K562 (cell line): ENCODE results near the gene ZNF584. TPM values are rescaled to one million over a fixed set of nuclear protein-coding genes. Genes with fewer than 3 reads are reported as not detected.
A peak's percentile ranks its signal among the peaks of the same experiment; 100 is the strongest.

ENCODE experiments used
- BCLAF1 ChIP-seq, 2 experiments: fragments of 450-650 bp in 1 of 2; IDR thresholded peaks; 2 replicates each; pipeline ENCODE4 v1.6.1; 2011 to 2017; ENCODE audit warnings: low read depth in 2 of 2, antibody characterized with exemption in 1 of 2, borderline replicate concordance in 1 of 2, low read length in 1 of 2, mild to moderate bottlenecking in 1 of 2, mixed read lengths in 1 of 2; ENCODE audit not compliant: control insufficient read depth in 1 of 2
- CBX3 ChIP-seq, 2 experiments: IDR thresholded peaks; 1 replicate in 1 of 2; 2 replicates in 1 of 2; pipeline ENCODE4 v1.6.1; 2012; ENCODE audit warnings: inconsistent platforms in 2 of 2, low read length in 2 of 2, borderline replicate concordance in 1 of 2, control low read depth in 1 of 2
- COPS2 ChIP-seq: fragments of 450-650 bp; conservative IDR thresholded peaks from 2 replicates; pipeline ENCODE4 v1.6.1; 2016; ENCODE audit warnings: mild to moderate bottlenecking, moderate library complexity
- EGR1 ChIP-seq: fragments of 450-650 bp; conservative IDR thresholded peaks from 2 replicates; pipeline ENCODE4 v1.6.1; 2017; ENCODE audit warnings: mild to moderate bottlenecking
- ELF4 ChIP-seq: fragments of 450-650 bp; formaldehyde crosslinking; IDR thresholded peaks from 2 replicates; pipeline ENCODE4 v1.4.0; 2022; ENCODE audit warnings: missing genetic modification characterization
- FOXP1 ChIP-seq: sonication (generic); formaldehyde crosslinking; IDR thresholded peaks from 2 replicates; pipeline ENCODE4 v1.8.0; 2022; ENCODE audit warnings: mild to moderate bottlenecking, missing genetic modification reagents
- GATAD2A ChIP-seq: fragments of 450-650 bp; IDR thresholded peaks from 2 replicates; pipeline ENCODE4 v1.6.1; 2017
- L3MBTL2 ChIP-seq: fragments of 450-650 bp; IDR thresholded peaks from 2 replicates; pipeline ENCODE4 v1.6.1; 2016; ENCODE audit warnings: mild to moderate bottlenecking, moderate library complexity
- PML ChIP-seq: IDR thresholded peaks from 2 replicates; pipeline ENCODE4 v1.6.1; 2012; ENCODE audit warnings: low read length, inconsistent platforms
- TFE3 ChIP-seq: fragments of 450-650 bp; formaldehyde crosslinking; IDR thresholded peaks from 2 replicates; pipeline ENCODE4 v1.4.0; 2020; ENCODE audit warnings: mild to moderate bottlenecking, mixed read lengths
- TGIF2 ChIP-seq: sonication (generic); formaldehyde crosslinking; IDR thresholded peaks from 2 replicates; pipeline ENCODE4 v1.8.1; 2022; ENCODE audit warnings: mild to moderate bottlenecking, missing genetic modification reagents, moderate library complexity
- polyA plus RNA-seq, 8 experiments: library from polyadenylated mRNA; depleted of rRNA in 4 of 8; stranded (reverse) in 5 of 8; unstranded in 3 of 8; fragments of >200 nt; fragmentation: Nextera tagmentation in 2 of 8; fragmentation: Illumina TruSeq in 1 of 8; extraction: Ambion mirVana in 2 of 8; extraction: Trizol in 1 of 8; gene quantifications; 2 replicates each; pipeline versions ENCODE4 v1.2.1 to v1.2.3, GENCODE V29; 2011 to 2014; ENCODE audit warnings: inconsistent platforms in 1 of 8, missing spikeins in 1 of 8
- total RNA-seq, 7 experiments: library from RNA; depleted of rRNA in 6 of 7; stranded (reverse); fragments of >200 nt in 6 of 7; fragmentation: Illumina TruSeq in 2 of 7; extraction: Trizol in 2 of 7; gene quantifications; 2 replicates each; pipeline versions ENCODE4 v1.2.1 to v1.2.3, GENCODE V29; 2011 to 2021; ENCODE audit warnings: low replicate concordance in 1 of 7
- TF ChIP-seq, protein P1 (sequence below), 3 experiments: fragments of 200-800 bp in 1 of 3; fragments of 250-450 bp in 1 of 3; fragments of 450-650 bp in 1 of 3; sonication (Bioruptor Pico) in 1 of 3; sonication (Bioruptor generic) in 1 of 3; formaldehyde crosslinking in 1 of 3; IDR thresholded peaks; 2 replicates each; pipeline versions ENCODE4 v1.6.1 to v1.8.0; 2016 to 2022; ENCODE audit warnings: mild to moderate bottlenecking in 2 of 3, missing genetic modification characterization in 2 of 3, missing compliant biosample characterization in 1 of 3, moderate library complexity in 1 of 3
- TF ChIP-seq, protein P2 (sequence below): fragments of 200-400 bp; formaldehyde crosslinking; IDR thresholded peaks from 2 replicates; pipeline ENCODE4 v1.6.1; 2017; ENCODE audit warnings: mild to moderate bottlenecking, low read depth, low read length, moderate library complexity

ZNF584 gene
- total and polyA plus RNA-seq, 9 of the 15 experiments (the other 6 are each of a cell fraction or from before 2014, with no cell fraction given), result 5.8 to 43.4 (median 24.6) TPM

DNA sequence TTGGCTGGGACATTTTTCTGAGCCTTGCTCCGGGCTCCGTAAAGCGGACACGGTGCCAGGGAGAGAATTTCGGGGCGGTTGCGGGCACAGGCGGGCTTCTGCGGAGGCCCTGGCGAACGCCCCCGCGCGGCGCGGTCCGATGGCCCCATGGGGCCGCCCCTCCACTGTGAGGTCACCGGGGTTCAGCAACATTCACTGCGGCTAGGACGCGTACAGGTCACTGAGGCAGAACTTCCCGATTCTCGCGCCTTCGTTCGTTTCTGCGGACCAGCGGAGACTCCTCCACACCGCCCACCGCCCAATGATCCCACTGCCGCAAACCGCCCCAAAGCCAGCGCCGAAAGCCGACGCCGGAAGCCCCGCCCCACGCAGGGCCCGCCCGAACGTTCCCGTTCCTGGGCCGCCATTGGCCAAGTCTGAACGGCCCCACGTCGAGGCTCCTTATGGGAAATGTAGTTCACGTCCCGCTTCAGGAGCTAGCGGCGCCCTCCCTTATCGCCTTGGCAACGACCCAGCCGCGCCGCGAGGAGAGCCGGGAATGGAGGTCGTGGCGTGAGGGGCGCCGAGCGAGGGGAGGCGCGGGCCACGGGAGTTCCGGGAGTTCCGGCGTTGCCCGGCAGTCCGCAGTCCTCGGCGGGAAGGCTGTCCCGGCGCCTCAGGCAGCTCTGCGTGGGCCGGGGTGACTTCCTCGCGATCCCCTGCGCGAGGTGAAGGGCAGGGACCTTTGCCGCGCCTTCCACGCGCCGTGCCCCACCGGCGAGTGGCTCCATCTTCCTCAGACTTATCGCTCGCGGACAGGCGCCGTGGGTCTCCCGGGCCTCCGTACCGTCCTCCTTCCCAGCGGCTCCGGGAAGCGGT, at the start of gene ZNF584 (continued):
- TF ChIP-seq BCLAF1 (IDR thresholded peaks at IDR 0.05; ENCODE audit: borderline replicate concordance in 1 of 2, control insufficient read depth in 1 of 2, low read depth in 2 of 2, low read length in 1 of 2), result no peak
- TF ChIP-seq TFE3, result no peak
- peak; percentile 23; the same call in 1 of the 2 replicates for TF ChIP-seq GATAD2A
- no peak; the same call in 1 of the 2 replicates for TF ChIP-seq ELF4 (CRISPR knock-in tag)
- peak; percentile 58; the same call in 1 of the 2 replicates for TF ChIP-seq FOXP1 (CRISPR knock-in tag)
- no peak for TF ChIP-seq COPS2
- peak in 1 of 2 experiments; percentile 9; a peak in 1 of 3 replicates for TF ChIP-seq CBX3 (IDR thresholded peaks at IDR 0.05; ENCODE audit: borderline replicate concordance in 1 of 2, low read length in 2 of 2)
- peak; percentile 97 for TF ChIP-seq EGR1
- TF ChIP-seq, protein P1, sequence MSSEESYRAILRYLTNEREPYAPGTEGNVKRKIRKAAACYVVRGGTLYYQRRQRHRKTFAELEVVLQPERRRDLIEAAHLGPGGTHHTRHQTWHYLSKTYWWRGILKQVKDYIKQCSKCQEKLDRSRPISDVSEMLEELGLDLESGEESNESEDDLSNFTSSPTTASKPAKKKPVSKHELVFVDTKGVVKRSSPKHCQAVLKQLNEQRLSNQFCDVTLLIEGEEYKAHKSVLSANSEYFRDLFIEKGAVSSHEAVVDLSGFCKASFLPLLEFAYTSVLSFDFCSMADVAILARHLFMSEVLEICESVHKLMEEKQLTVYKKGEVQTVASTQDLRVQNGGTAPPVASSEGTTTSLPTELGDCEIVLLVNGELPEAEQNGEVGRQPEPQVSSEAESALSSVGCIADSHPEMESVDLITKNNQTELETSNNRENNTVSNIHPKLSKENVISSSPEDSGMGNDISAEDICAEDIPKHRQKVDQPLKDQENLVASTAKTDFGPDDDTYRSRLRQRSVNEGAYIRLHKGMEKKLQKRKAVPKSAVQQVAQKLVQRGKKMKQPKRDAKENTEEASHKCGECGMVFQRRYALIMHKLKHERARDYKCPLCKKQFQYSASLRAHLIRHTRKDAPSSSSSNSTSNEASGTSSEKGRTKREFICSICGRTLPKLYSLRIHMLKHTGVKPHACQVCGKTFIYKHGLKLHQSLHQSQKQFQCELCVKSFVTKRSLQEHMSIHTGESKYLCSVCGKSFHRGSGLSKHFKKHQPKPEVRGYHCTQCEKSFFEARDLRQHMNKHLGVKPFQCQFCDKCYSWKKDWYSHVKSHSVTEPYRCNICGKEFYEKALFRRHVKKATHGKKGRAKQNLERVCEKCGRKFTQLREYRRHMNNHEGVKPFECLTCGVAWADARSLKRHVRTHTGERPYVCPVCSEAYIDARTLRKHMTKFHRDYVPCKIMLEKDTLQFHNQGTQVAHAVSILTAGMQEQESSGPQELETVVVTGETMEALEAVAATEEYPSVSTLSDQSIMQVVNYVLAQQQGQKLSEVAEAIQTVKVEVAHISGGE (CRISPR knock-in tag; IDR thresholded peaks at IDR 0.05), result peak in 1 of 3 experiments; percentile 62; a peak in 2 of 6 replicates
- peak; percentile 49; the same call in 1 of the 2 replicates for TF ChIP-seq PML
- 0 out of 2 replicates have a peak, but pooled peaks have one; percentile 48 for TF ChIP-seq TGIF2 (CRISPR knock-in tag)
- TF ChIP-seq, protein P2, sequence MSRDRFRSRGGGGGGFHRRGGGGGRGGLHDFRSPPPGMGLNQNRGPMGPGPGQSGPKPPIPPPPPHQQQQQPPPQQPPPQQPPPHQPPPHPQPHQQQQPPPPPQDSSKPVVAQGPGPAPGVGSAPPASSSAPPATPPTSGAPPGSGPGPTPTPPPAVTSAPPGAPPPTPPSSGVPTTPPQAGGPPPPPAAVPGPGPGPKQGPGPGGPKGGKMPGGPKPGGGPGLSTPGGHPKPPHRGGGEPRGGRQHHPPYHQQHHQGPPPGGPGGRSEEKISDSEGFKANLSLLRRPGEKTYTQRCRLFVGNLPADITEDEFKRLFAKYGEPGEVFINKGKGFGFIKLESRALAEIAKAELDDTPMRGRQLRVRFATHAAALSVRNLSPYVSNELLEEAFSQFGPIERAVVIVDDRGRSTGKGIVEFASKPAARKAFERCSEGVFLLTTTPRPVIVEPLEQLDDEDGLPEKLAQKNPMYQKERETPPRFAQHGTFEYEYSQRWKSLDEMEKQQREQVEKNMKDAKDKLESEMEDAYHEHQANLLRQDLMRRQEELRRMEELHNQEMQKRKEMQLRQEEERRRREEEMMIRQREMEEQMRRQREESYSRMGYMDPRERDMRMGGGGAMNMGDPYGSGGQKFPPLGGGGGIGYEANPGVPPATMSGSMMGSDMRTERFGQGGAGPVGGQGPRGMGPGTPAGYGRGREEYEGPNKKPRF, result no peak
- peak; percentile 48 for TF ChIP-seq L3MBTL2
